Measurements from ENCODE around the gene MYO5B.

- TF ChIP-seq CTCF (IDR thresholded peaks at IDR 0.05): no peak
- no peak for TF ChIP-seq POLR2A (IDR thresholded peaks at IDR 0.05)
These were observed 374.9 kb downstream of the MYO5B start for GRCh38 chr18:49819823-49820671.
